Measurements from ENCODE around the gene TBCEL.

DNA sequence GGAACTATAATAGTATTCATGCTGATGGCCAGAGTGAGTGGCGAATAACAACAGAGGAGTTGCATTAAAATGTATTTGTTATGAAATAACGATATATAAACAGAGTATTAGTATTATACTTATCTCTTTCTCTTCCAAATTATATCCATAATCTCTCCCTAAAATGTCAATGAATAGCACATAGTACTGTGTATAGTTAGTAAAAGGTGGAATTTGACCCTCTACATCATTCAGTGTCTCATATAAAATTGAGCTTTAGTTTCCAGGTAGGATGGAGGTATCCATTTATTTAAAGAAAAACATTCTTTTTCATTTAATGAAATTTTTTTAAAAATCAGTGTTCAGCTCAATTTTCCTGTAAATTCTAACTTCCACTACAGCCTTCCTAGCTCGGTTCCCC lies 42.7 kb downstream of the TBCEL start:
- TF ChIP-seq, protein P1, sequence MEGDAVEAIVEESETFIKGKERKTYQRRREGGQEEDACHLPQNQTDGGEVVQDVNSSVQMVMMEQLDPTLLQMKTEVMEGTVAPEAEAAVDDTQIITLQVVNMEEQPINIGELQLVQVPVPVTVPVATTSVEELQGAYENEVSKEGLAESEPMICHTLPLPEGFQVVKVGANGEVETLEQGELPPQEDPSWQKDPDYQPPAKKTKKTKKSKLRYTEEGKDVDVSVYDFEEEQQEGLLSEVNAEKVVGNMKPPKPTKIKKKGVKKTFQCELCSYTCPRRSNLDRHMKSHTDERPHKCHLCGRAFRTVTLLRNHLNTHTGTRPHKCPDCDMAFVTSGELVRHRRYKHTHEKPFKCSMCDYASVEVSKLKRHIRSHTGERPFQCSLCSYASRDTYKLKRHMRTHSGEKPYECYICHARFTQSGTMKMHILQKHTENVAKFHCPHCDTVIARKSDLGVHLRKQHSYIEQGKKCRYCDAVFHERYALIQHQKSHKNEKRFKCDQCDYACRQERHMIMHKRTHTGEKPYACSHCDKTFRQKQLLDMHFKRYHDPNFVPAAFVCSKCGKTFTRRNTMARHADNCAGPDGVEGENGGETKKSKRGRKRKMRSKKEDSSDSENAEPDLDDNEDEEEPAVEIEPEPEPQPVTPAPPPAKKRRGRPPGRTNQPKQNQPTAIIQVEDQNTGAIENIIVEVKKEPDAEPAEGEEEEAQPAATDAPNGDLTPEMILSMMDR (IDR thresholded peaks at IDR 0.05 in 4 of 5, conservative IDR thresholded peaks at IDR 0.05 in 1 of 5): no peak
- no peak for TF ChIP-seq POLR2A (IDR thresholded peaks at IDR 0.05)

Measured in gastrocnemius medialis (tissue), 4 donors.